HPDE6-E6E7 (cell line): ENCODE measurements around the gene RPS6KA5.
"Not testable (repeated sequence)": the region's sequence is repeated elsewhere in the genome, so short reads cannot be mapped to it uniquely, and the experiment has no call there.

Source experiments
- DNase-seq: peaks from one replicate; pipeline ENCODE4 v3.0.0; 2011; ENCODE audit warnings: missing footprints; ENCODE audit errors: extremely low spot score

The RPS6KA5 gene

DNA sequence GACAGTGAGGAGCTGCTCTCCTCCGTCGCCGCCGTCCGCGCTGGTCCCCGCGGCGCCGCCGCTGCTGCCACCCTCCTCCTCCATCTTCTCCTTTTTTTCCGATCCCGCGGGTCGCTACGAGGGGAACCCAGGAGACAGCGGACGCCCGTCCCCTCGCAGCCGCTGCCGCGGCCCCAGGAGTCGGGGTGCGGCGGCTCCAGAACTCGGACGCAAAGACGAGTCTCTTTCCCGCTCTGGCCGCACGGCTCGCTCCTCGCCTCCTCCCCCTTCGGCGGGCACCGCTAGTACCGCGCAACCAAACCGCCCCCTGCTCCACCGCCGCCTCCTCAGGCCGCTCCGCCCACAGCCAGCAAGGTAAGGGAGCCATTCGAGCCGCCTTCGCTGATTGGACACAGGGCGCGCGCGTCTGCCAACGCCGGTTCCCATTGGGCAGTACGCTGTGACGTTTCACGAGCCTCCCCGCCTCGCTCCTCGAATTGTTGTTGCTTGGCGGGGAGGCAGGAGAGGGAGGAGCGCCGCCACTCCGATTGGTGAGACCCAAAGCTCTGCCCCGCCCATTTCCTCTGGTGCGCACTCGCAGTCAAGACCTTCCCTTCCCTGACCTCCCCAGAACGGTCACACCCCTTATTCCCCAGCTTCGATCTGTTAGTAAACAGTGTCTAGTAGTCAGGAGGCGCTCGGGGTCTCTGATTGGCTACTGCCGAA, at the start of gene RPS6KA5:
RPS6KA5 (minus strand) TSS at position 291 of the 705 bp plus-strand sequence; CDS start at position 84, 207 bp downstream.
- DNase-seq, result peak; percentile 98

DNA sequence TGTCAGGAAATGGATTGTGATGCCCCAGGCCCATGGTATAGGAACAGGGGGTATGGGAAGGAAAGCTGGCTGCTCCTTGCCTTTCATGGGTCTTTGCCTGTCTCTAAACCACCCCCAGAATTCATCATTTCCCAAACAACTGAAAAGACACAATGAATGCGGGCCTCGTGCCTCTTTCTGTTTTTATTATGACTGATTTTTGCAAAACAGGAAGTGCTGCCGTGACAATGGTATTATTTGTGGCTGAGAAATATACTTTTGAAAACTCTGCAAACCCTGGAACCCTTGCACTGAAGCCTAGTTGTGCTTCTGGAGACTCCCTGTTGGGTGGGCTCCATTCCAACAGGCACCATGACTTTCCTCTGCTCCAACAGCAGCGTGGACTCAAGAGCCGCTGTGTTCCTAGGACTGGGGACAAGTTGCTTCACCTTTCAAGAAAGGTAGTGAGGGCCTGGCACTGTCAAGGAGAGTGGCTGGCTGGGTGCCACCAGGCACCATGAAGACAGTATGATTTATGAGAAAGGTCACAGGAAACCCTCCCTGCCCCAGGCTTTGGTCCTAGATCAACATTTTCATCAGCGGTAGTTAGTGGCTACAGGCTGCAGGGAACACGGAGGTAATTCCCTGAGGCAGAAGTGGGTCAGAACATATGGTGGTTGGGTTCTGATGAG, 48.6 kb upstream of the RPS6KA5 start:
- DNase-seq, result no peak

DNA sequence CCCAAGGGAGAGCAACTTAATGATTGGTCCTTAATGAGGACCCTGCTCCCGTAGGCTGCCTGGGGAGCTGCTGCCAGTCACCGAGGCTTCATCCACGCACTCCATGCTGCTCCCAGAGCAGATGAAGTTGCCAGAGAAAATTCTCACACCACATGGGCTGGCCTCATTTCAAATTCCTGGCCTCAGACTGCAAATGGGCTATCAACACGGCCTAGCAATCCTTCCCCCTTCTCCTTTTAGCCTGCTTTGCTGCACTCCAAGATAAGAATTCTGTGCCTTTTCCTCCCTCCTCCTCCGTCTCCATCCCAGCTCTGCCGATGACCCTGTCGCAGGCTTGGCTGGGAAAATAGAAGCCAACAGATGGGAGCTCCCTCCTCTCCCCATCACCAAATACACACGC, 42.7 kb upstream of the RPS6KA5 start:
- DNase-seq, result no peak

DNA sequence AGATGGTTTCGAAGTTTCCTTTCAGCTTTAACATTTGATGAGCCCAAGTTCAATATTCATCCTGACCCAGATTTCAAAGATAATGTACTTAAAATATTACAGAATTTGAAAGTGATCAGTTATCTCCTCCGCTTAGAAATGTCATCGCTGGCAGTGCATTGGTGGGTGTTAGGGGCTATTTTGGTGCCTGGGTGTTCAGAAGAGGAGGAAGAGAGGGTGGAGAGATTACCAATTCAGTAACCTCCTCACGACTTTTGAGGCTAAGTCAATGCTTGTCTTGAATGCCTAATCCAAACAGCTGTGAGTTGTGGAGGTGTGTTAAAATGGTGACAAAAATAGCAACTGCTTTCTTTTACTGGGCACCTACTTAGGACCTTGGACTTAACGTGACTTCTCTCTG, 39.7 kb upstream of the RPS6KA5 start:
- no peak for DNase-seq

DNA sequence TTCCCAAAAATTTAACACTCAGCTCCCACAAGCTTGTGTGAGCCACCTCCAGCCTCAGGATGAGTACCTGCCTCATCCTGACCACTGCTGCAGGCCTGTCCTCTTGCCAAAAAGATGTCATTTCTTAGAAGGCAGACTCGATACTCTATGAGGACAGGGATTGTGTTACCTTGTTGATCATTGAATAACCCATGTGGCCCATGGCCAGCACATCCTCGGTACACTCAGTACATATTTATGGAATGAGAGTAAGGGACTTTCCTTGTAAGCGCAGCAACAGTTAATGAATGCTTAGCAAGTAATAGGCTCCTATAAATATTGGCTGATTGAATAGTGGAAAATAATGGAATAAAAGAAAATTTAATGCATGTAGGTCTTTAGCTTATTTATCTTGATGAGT, 38.1 kb upstream of the RPS6KA5 start:
- DNase-seq, result no peak

DNA sequence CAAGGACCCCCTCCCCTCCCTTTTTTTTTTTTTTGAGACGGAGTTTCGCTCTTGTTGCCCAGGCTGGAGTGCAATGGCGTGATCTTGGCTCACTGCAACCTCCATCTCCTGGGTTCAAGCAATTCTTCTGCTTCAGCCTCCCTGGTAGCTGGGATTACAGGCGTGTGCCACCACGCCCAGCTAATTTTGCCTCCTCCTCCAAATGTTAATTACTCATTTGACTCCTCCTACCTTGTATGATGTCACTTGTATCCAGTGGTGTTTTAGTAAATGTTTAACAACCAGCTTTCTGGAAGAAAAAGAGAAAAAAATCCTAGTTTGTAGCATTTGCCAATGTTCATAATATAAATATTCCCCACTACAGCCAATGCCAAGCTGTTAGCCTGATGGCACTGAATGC, 37.2 kb upstream of the RPS6KA5 start:
- DNase-seq, result not testable (repeated sequence)

DNA sequence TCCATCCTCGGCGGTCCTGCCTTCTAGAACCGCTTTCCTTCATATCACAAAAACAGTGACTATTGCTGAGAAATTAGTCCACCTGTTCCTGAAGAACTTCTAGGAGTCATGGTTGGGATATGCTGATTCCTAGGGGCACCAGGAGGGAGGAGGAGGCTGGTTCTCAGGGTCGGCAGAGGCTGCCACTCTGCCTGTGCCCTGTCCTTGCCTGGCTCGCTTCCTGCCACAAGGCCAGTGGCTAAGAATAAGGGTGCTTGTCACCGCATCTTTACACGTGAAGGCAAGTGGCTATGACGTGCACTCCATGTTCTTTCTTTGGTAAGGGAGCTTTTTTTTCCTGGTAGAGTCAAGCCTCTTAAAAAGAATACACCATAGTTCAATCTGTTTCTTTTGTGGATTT, 34.7 kb upstream of the RPS6KA5 start:
- no peak for DNase-seq

DNA sequence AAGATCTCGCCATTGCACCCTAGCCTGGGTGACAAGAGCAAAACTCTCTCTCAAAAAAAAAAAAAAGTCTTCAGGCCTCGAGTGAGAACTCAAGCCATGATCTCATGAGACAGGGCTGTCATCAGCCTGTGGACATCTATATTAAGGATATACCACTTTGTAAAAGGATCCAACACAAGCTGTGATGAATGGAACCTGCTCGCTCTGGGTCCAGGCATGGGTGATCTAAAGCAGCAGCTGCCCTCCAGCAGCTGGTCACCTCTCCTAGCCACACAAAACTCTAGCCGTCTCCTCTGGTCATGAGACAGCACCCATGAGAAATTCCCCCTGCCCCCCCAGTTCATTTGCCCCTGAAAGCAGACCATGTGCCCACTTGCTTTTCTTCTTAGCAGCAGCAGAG, 34.3 kb upstream of the RPS6KA5 start:
- DNase-seq, result no peak

DNA sequence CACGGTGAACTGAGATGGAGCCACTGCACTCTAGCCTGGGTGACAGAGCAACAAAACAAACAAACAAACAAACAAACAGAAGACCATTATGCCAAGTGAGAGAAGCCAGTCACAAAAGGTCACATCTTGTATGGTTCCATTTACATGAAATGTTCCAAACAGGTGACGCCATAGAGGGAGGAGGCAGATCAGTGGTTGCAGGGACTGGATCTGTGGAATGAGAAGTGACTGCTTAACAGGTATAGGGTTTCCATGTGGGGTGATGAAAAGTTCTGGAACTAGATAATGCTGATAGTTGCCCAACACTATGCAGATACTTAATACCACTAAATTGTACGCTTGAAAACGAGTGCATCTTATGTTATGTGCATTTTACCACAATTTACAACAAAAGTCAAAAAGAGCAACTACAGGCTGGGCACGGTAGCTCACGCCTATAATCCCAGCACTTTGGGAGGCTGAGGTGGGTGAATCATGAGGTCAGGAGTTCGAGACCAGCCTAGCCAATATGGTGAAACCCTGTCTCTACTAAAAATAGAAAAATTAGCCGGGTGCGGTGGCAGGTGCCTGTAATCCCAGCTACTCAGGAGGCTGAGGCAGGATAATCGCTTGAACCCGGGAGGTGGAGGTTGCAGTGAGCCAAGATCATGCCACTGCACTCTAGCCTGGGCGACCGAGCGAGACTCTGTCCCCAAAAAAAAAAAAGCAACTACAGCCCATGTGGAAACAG, 33.5 kb upstream of the RPS6KA5 start:
- DNase-seq, result not testable (repeated sequence)

DNA sequence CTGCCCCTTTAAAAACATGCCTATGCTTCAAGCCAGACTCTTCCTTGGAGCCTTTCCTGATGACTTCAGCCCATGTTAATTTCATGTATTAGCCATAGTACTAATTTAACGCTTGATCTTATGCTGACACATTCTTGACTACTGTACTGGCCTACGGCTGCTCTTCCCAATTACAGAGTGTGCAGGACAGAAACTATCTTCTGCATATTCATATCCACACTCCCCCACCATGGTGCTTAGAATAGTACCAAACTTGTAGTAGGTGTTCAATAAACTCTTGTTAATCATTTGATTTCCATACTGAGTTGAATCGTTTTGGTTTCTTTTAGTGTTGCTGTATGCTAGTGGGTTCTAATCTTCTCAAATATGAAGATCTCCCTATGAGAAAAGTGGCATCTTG, 31.6 kb upstream of the RPS6KA5 start:
- DNase-seq, result no peak

DNA sequence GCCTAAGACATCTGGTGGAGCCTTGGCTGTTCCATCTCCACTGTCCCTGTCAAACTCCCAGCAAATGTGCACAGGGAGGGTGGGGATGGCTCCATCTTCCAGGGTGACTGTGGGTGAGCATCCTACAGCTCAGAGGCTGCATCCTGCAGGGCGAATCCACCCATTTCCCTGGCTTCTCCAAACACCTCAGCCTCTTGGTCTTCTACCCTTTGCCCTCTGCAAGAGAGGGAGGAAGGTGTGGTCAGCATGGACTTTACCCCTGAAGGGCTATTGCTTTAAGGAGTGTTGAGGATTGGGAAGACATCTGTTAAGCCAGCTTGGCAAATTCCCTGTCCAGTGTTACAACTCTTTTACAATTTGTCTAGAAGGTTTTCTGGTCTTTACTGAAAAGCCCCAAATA, 30.3 kb upstream of the RPS6KA5 start:
- no peak for DNase-seq

DNA sequence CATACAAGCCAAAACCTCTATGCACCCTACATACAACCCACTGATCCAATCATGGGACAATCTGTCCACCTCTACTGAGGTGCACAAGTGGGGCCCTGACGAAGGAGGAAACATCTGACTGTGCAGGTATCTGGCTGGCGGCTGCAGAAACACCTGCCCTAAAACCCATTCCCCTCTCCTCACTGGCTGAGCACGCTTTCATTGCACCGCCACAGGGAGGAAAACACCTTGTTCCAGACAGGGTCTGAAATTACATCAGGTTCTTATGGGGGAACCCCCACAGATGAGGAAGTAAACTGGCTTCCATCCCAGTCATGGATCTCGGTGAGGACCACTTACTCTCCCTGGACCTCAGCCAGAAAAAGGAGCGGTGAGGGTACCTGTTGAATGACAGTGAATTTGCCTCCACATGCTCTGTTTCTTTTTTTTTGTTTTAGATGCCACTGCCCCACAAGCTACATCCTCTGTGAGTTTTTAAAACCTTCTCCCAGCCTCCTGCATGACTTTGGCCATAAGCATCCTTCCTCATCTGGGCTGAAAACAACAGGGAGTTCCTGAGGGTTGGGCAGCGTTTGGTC, 29.6 kb upstream of the RPS6KA5 start:
- no peak for DNase-seq

DNA sequence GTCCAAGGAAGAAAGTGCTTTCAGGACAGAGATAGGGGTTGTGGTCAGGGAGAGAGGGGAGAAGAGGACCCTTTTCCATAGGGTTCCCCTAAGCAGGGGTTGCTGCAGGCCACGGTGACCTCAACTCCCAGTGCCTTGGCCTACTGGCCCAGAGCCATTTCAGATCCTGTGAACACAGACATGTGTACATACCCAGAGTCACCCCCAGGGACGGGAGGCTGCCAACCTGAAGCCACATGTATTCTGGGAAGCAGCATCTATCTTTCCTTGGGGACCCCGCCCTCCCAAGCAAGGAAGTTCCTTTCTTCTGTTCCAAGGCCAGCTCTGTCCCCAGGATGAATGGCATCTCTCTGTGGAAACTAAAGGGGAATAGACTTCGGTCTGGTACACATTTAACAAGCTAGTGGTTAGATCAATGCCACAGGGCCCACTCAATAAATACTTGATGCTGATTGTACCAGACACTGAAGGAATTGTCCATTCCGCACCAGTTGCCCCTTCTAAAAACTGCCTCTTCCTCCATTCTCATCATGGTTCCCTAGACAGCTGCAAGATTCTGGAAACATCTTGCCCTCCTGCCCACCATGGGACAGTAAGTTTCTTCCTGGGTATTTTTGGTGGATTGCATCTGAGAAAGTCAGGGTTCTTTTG, 28.3 kb upstream of the RPS6KA5 start:
- DNase-seq, result no peak

DNA sequence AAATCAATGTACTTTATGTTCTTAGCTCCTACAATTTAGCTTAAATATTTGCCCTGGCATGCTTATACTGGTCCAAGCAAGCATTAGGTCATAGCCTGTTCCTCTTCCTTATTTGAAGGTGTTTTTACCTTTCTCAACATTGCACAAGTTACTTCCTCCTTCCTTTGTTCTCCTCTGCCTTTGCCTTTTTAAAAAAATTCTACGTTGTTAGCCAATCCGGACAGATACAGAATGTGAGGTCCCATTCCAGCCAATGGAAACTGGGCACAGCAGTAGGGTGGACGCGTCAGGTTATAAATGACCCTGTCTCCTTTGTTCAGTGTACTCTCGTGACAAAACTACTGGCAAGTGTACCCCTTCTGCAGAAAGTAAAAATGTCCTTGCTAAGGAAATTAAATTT, 27.0 kb upstream of the RPS6KA5 start:
- DNase-seq, result not testable (repeated sequence)

DNA sequence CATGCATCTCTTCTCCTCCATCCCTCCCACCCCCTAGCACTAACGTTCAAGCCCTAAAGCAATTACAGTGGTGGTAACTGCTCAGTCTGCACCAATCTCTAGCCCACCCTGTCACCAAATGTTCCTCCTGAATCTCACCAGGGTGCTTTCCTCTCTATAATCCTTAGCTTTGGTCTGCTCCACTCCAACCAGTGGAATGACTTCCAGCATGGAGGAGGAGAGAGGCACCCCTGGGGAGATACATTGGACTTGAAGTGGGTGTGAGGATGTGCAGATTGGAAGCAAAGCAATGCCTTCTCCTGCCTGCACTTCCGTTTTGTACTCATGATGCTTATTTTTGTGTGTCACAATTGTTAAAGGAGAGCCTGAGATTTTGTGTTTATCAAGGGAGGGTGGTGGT, 24.1 kb upstream of the RPS6KA5 start:
- no peak for DNase-seq

DNA sequence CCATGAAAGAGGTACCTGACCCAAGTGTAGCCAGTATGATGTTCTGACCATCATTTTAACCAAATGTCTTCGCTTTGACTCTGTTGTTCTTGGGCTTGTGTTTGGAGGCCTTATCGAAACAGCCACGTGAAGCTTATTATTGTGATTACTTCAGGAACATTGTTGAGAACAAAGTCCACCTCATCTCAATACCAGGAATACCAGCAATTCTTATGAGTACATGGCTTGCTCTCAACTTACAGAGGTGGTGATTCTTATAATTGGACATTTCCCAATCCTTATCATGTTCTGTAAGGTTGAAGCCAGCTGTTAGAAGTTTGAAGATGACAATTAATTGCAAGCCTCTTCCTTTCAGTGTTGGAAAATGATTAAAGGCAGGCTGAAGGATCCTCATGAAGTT, 21.8 kb upstream of the RPS6KA5 start:
- DNase-seq, result no peak

DNA sequence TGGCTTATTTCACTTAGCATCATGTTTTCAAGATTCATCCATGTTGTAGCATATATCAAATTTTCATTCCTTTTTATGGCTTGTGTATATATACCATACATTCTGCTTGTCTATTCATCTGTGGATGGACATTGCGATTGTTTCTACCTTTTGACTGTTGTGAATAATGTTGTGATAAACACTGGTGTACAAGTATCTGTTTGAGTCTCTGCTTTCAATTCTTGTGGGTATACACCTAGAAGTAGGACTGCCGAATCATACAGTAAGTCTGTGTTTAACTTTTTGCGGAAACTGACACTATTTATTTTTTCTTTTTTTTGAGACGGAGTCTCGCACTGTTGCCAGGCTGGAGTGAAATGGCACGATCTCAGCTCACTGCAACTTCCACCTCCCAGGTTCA, 19.6 kb upstream of the RPS6KA5 start:
- no peak for DNase-seq

DNA sequence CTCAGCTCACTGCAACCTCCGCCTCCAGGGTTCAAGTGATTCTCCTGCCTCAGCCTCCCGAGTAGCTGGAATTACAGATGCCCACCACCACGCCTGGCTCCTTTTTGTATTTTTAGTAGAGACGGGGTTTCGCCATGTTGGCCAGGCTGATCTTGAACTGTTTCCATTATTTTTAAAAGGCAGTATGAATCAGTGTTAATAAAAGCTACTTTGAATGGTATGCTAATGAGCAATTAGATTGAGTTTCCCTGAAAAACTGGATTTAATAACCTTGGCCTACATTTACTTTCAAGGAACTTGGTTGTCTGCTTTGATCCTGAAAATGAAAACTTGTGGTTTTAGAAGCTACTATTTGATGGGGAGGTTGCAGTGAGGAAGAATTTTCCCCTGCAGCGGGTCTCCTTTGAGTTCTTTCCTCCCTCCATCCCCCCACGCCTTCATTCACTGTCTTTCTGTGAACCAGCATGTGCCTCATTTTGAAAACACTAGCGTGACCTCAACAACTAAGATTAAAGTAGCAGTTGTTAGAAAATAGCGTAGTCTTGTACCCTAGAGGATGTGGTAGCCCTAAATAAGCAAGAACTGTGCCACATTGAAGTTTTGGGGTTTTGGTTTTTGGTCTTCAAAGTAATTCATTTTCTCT, 17.8 kb upstream of the RPS6KA5 start:
- no peak for DNase-seq

DNA sequence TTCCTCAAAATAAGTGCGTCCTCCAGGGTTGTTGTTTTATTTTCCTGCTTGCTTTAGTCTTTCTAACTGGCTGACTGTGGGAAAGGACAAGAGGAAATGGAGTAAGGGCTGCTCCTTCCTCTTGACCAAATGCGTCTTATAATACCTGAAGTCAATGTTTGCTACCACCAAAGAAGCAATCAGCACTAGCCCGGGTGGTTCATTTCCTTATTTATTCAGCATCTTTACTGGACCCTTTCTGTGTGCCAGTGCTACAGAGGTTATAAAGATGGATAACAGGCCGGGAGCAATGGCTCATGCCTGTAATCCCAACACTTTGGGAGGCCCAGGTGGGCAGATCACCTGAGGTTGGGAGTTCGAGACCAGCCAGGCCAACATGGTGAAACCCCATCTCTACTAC, 15.1 kb upstream of the RPS6KA5 start:
- DNase-seq, result no peak

DNA sequence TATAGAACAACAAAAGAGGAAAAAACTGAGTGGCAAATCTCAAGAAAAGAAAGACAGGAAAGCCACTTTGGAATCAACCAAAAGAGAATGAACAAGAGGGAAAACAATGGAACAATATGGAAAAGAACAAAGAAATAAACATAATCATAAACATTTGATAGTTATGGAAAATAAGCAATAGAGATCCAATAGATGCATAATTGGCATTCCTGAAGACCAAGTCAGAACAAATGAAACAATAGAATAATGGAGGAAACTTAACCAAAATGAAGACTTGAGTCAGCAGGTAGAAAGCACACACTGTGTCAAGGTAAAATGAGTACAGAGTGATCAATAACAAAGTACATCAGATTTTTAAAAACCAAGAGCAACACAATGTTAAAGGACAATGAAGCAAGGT, 10.1 kb upstream of the RPS6KA5 start:
- DNase-seq, result no peak

DNA sequence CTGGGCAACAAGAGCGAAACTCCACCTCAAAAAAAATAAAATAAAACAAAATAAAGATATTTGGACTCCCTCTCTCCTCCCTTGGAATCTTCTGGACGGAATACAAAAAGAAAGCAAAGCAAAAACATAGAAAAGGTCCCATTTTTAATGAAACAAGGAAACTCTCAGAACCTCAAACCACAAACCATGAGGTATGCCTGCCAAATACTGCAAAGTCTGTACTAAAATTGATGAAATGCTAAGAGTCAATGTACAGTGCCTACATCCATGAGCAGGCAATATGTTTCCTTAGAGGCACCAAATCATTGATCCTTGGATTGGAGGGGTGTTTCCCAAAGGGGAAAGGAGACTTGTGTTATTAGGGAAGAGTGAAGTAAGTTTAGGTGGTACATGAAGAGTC, 8.2 kb upstream of the RPS6KA5 start:
- DNase-seq, result no peak

DNA sequence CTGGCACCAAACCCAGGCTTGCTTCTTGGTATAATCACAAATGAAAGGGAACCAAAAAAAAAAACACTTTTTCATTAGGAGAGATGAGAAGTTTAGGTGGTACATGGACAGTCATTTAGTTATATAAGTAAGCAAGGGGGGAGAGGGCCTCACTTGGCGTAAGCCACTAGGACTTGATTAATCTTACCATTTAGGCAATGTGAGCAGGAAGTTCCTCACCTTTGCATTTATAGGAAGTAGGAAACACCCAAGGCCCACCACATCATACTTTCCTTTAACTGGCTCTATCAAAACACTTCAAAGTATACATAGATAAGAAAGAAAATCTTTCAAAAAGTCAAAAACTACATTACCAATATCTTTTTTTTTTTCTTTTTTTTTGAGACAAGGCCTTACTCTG, 6.7 kb upstream of the RPS6KA5 start:
- DNase-seq, result no peak
